HG03045 (cell line): ENCODE results near the gene DOCK8.

Experiments used
- ATAC-seq: cut with Tn5 transposase; IDR thresholded peaks from one replicate; pipeline ENCODE4 v1.9.1; 2021; ENCODE audit warnings: mild to moderate bottlenecking, moderate library complexity; ENCODE audit not compliant: unreplicated experiment

Gene DOCK8

DNA sequence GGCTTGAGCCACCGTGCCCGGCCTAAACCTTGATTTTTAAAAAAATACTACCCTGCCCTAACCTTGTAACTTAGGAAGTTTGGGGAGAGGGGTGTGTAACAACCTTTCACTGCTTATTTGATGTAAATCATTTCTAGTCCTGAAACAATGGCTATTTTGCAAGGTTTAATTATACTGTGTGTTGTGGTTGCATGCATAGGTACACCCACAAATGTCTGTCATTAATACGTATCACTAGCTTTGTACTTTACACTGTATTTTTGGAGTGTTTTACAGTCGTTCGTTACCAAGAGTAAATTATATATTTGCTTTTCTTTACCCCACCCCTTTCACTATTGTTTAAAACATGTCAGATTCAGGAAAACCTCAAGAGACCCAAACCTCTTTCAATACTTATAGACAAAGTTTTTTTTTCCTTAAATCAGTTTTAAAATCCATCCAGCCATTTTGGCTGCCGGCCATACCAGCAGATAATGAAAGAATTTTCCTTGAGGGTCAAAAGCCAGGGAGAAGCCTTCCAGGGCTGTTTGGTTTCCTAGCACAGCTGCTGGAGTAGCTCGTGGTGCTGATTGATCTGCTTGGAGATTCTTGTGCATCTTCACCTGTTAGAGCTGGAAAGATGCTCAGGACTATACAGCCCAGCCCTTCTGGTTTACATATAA lies 50.7 kb downstream of the DOCK8 start:
- no peak for ATAC-seq

DNA sequence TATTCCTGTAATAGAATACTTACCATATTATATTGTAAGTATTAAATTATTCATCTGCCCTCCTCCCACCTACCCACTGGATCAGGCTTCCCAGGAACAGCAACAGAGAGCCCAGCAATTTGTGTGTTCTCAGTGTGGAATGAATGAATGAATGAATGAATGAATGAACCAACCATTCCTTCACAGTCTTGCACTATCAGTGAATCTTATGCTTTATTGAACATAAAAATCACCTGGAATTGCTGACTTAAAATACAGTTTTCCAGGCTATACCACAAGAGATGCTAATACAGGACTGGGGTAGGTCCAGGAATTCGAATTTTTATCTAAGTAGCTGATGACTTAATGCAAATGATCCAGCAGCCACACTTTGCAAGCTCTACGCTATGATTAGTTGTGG lies 51.6 kb downstream of the DOCK8 start:
- no peak for ATAC-seq

DNA sequence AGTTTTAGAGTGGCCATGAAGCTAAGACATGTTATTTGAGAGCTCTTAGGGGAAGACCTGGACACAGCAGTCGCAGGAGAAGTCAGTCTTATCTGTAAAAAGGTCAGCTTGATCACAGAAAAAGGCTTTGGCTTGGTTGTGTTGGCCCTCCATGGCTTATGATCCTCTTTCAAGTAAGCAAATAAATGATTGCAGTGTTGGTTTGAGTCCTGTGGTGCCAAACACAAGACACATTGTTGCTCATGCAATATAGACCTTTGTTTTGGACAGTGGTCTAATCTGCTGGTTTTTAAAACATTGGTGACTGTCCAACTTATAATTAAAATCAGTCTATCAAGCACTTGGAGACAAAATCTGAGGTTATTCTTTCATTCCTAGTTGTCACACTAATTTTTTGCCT lies 54.0 kb downstream of the DOCK8 start:
- no peak for ATAC-seq

DNA sequence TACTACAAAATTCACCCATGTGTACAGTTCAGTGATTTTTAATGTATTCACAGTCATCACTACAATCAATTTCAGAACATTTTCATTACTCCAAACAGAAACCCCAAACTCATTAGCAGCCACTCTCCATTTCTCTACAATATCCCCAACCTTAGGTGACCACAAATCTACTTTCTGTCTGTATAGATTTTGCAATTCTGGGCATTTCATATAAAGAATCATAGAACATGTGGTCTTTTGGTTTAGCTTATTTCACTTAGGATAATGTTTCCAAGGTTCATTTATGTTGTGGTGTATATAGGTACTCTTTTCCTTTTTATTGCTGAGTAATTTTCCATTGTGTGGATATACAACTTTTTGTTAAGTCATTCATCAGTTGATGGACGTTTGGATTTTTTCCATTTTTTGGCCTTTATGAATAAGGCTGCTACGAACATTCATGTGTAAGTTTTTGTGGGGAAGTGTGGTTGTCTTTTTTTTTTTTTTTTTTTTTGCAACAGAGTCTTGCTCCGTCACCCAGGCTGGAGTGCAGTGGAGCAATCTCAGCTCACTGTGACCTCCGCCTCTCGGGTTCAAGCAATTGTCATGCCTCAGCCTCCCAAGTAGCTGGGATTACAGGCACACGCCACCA lies 54.5 kb downstream of the DOCK8 start:
- no peak for ATAC-seq

DNA sequence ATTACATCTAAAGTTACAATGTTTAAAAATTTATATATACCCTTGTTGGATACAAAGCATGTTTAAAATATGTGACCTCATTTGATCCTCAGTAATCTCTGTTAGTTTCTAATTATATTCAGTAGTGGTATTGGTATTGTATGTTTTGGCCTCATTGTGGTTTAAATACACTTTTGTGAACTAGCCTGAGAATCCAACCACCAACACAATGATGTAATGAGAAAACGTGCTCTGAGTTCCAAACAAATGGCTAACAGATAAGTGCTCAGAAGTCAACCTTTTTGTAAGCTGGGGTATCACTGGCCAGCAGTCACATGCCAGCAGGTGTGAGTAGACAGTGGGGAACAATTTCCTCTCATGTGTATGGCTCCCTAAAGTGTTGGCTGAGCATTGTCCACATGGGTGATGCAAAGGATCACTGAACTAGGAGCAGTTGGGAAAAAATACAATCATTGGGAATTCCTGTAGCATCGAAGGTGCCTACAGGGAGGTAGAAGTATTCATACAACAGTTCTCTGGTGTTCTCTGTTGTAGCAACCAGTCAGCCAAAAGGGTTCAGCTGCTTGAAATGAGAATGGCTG lies 56.1 kb downstream of the DOCK8 start:
- ATAC-seq: no peak

DNA sequence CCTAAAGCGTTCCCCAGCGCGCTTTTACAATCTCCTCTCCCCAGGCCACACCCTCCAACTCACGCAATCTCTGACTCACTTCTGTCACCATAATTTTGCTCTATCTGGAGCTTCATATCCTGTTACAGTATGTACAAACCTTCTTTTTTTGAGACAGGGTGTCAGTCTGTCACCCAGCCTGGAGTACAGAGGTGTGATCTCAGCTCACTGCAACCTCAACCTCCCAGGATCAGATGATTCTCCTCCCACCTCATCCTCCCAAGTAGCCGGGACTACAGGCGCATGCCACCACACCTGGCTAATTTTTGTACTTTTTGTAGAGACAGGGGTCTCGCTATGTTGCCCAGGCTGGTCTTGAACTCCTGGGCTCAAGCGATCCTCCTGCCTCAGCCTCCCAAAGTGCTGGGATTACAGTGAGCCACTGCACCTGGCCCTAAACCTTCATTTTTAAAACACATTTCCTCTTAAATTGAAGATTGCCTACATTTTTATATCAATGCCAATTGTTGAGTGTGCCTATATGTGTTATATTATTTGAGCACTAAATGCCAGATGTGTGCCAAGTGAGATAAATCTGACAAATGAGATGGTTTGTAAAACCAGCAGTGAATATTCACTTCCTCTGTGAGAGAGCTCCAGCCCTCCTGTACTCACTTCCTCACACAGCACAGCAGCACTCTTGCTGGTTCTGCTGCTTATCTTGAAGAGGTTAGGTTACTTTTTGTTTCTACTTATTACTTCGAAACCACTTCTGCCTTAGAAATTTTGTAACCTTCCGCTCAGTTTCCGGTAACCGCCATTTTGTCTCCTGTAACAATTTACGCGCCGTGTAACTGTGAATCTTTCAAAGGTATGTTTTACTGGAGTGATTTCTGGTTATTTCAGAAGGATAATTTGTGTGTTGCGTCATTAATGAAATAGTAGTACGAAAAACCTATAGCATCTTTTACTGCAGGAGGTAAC lies 57.9 kb downstream of the DOCK8 start:
- peak; percentile 96 for ATAC-seq

DNA sequence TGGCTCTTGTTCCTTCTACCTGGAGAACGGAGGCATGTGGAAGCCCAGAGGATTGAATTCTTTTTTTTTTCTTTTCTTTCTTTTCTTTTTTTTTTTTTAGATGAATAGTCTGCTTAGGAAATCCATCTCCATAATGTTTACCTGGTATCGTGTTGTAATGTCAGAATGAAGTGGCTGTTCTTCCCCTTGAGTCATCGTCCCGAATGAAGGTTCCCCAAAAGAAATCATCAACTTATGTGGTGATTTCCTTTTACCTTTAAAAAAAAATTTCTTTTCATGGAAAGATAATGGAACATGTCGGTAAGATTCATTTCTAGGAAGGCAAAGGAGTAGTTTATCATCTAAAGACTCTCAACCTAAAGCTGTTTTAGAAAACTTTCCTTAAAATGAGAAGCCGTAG lies 59.7 kb downstream of the DOCK8 start:
- no peak for ATAC-seq

DNA sequence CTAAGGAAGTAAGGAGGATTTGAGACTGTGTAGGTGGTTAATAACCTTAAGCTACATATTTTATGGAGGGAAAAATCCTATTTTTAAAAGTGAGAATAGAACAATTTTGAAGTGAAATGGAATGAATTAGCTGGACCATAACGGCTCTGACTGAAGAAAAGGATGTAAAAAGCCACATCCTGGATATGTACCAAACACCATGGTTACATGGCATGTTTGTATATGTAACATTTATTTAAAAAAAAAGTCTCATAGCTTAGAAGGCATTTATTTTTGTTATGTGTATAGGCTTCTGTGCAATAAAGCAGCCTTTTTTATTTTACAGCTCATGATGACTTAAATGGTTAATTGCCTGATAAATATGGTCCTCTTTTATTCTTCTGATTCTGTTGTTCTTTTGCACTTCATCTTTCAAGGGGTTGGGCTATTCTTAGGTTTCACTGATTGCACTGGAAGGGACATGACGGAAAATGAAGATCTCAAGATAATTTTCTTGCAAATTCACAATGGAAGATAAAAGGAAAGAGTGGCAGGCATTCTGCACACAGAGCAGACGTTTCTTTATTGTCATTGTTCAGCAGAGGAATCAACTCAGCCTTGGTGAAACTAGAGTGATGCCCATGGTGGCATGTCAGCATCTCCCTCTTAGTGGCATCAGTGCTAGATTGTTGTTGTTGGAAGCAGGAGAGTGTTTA lies 63.1 kb downstream of the DOCK8 start:
- no peak for ATAC-seq

DNA sequence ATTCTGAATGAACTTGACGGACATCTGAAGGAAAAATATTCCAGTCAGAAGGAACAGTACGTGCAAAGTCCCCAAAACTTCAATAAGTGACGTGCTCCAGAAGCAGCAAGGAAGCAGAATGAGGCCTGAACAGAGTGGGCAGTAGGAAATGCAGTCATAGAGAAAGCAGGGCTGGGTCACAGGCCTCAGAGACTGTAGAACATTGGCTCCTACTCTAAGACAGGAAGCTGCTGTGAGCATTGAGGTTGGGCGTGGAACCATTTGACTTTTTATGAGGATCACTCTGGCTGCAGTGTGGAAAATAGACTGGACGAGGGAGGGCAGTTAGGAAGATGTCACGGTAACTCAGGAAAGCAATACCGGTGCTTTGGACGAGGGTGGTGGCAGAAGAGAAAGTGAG lies 64.0 kb downstream of the DOCK8 start:
- no peak for ATAC-seq

DNA sequence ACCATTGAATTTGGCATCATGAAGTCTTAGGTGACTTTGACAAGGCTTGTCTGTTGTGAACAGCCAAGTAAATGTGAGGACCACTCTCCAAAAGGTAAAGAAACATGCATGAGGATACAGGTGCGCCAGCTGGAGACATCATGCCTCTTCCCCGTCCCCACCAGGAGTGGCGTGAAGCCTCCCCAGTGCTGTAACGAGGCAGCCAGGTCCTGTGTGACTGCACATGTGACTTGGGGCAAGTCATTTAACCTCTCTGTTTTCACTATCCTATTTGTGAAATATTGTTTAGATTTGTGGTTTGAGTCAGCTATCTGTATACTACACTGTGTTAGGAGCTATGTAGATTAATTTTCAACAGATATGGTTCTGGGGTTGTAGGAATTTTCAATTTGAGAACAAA lies 65.0 kb downstream of the DOCK8 start:
- no peak for ATAC-seq

DNA sequence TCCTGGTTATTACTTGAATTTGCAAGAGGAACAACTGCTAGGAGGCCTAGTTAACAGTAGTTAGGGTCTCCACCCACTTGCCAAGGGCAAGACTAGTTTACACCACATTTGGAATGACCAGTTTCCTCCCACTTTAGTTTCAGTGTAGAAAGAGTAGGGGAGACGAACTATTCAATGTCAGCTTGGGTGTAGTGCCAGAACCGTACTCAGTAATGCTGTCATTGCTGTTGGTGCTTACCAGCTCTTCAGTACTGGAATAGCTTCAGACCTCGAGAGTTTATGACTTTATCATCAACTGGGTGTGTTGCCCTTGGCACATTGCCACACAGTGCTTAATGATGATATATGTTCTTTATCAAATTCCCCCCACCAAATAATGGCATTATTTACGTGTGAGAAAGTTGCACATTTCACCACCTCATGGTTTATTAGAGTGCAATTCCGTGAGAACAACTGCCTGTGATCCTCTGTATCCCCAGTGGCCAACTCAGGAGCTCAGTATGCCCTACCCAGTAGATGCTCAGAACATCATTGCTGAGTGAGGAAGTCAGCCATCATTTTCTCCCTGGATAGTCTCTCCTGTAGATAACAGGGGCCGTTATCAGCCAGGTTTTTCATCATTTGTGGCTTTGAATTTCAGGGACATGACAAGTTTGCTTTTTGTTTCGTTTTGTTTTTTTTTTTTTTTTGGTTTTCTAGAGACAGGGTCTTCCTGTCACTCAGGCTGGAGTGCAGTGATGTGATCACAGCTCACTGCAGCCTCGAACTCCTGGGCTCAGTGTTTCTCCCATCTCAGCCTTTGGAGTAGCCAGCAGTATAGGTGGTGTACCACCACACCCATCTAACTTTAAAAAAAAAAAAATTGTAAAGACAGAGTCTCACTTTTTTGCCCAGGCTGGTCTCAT lies 67.3 kb downstream of the DOCK8 start:
- no peak for ATAC-seq

DNA sequence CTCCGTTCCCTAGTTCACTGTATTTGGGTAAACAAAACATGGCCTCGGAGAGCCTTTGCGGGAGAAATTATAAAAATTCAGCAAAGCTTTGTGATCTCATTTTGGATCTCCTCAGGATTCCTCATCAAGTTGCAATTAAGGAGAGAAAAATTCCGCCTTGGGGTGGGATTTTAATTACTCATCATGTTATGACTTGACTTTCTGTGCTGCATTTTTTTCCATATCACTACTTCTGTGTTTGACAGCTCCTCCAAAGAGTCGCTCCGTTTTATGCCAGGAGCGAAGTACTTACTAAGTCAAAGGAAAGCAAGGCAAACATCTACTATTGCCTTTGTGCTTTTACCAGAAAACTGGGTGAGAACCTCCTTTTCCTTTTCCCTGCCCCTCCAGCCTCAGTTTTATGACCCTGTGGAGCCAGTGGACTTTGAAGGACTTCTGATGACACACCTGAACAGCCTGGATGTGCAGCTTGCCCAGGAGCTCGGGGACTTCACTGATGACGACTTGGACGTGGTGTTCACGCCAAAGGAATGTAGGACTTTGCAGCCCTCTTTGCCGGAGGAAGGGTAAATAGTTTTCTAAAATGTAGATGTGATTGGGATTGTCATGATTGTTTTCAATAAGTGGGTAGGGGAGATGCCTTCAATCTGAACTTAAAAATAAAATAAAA lies 71.5 kb downstream of the DOCK8 start:
- ATAC-seq: no peak

DNA sequence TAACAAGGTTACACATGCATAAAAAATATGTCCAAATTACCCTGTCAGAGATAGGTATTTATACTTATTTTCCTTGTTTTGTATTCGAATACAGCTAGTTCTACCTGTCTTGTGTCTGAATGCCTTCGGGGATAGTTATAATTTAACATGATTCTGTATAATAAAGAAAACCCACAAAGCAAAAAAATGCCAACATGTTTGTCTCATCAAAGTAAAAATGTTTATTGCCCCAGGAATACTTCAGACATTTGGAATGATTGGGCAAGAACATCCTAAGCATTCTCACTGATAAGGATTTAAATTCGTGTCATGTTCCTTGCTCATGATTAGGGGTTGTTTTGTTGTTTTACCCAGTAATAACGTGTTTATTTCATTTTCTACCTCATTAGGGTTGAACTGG lies 74.5 kb downstream of the DOCK8 start:
- no peak for ATAC-seq

DNA sequence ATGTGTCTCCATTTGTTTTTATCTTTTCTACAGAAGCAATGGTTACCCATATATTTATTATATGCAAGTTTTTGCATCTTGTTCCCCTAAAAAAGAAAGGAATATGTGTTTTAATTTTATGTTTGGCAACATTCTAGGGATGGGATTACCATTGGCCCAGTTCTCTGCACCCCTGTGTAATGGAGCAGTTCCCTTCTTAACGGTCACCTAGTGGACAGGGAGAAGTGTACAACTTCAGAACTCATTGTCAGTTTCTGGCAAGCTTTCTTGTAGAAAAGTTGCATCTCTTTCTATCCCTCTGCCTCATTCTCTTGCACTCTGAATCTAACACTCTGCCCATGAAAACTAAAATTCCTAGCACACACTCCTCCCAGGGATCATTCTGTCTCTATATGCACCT lies 78.2 kb downstream of the DOCK8 start:
- ATAC-seq: no peak

DNA sequence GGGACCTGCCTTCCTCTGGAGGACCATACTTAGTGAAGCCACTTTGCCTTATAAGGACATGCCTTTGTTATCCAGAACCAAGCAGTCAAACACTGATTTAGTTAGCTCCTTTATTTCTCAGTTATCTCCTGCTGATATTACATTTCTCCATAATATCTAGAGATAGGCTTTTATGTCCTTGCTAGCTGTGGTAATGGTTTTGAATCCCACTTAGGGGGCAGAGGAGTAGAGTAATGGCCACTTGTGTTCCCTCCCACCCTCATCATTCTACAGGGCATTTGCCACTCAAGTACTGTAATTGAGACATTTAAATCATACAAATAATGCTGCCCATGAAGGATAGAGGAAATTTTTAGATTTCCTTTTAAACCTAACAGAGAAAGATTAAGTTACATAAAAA lies 80.9 kb downstream of the DOCK8 start:
- ATAC-seq: no peak

DNA sequence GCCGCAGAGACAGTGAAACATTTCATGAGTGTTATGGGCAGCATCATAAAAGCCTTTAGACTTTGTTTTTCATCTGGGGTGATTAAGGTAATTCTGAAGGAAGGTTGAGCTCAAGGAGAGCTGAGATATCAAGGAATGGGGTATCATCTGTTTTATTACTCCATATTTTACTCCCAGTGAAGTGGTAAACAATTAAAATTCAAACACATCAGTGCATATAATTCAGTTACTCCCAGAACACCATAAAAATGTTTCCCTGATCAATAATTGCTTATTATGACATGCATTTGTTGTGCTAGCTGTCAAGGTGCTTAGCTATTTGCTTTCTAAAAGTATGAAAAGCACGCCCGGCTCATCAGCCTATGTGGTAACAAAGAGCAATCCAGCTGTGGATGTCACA lies 81.7 kb downstream of the DOCK8 start:
- ATAC-seq: no peak

DNA sequence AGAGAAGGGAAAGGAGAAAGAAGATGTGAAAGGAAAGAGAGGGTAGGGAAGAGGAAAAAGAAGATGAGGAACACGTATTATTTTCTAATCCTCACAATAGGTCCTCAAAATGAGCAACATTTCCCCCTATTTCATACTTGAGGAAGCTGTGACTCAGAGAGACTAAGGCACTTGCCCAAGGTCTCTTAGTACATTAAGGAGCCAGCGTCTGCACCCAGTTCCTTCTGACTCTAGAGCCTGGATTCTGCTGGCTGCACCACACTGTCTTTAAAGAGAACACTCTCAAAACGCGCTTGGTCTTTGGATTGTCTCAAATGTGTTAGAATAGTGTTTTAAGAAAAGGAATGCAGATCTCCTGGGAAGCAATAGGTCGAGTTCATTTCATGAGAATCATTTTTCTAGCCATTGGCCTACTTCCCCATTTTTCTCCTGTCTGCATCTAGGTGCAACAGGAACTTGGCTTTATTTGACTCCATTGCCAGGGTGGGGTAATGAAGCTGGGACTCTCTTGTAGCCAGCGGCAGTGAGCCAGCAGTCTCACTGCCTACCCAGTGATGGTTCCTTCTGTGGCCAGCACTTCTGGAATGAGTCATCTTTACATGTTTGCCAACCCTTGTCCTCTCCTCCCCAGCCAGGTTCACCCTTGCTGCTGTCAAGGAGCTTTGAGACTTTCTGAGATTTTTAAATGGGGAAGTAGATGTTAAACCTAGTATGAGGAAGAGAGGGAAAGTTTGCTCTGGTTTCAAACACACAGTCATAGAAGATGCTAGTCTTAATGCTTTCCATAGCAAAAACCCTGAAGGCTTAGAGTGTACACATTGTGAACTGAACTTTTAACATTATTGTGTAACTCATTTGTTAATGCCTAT lies 82.7 kb downstream of the DOCK8 start:
- ATAC-seq: peak; percentile 94

DNA sequence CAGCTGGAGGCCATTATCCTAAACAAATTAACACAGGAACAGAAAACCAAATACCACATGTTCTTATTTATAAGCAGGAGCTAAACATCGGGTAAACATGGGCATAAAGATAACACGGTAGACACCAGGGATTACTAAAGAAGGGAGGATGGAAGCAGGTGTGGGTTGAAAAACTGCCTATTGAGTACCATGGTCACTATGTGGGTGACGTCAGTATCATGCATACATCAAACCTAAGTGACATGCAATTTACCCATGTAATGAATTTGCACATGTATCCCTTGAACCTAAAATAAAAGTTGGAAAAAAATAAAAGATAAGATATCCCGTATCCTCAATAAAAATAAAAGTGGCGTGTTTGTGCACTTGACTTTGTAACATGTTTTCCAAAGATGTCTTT lies 88.8 kb downstream of the DOCK8 start:
- ATAC-seq: no peak
